Right atrium auricular region (tissue), 2 donors: Measurements from ENCODE around the gene HSD17B13. TPM values are rescaled to one million over a fixed set of nuclear protein-coding genes. Genes with fewer than 3 reads are reported as not detected.
"Not testable (repeated sequence)": the region's sequence is repeated elsewhere in the genome, so short reads cannot be mapped to it uniquely, and the experiment has no call there.

Experiments used
- DNase-seq: peaks from one replicate; pipeline ENCODE4 v3.0.0-alpha.2; 2019; ENCODE audit warnings: low spot score
- H3K27ac ChIP-seq, 2 donors: fragments of 200-600 bp; sonication (generic); 1 replicate in 1 of 2; 2 replicates in 1 of 2; pipeline ENCODE4 v1.5.1; 2016 to 2019
- H3K27me3 ChIP-seq, 2 donors: fragments of 200-600 bp; sonication (generic); one replicate each; pipeline versions ENCODE4 v1.5.1 to v1.6.0; 2017 to 2019
- H3K36me3 ChIP-seq: fragments of 200-600 bp; sonication (generic); one replicate; pipeline ENCODE4 v1.5.1; 2016
- H3K4me1 ChIP-seq, 2 donors: fragments of 200-600 bp; sonication (generic); one replicate each; pipeline versions ENCODE4 v1.5.1 to v1.6.0; 2017 to 2019
- H3K4me3 ChIP-seq, 2 donors: fragments of 200-600 bp; sonication (generic); 1 replicate in 1 of 2; 2 replicates in 1 of 2; pipeline ENCODE4 v1.5.1; 2017 to 2019; ENCODE audit warnings: mild to moderate bottlenecking in 1 of 2, moderate library complexity in 1 of 2
- H3K9me3 ChIP-seq, 2 donors: fragments of 200-600 bp; sonication (generic); one replicate each; pipeline ENCODE4 v1.5.1; 2019
- CTCF ChIP-seq, 2 donors: fragments of 200-600 bp; sonication (generic); IDR thresholded peaks; one replicate each; pipeline ENCODE4 v1.5.1; 2019; ENCODE audit warnings: antibody characterized with exemption in 2 of 2
- total RNA-seq, 2 donors: library from RNA; depleted of rRNA; stranded (reverse); fragments of >200 nt; gene quantifications; one replicate each; pipeline ENCODE4 v1.1.0, GENCODE V29; 2016

The HSD17B13 gene
- total RNA-seq, 2 donors from 2014 or later = not detected

DNA sequence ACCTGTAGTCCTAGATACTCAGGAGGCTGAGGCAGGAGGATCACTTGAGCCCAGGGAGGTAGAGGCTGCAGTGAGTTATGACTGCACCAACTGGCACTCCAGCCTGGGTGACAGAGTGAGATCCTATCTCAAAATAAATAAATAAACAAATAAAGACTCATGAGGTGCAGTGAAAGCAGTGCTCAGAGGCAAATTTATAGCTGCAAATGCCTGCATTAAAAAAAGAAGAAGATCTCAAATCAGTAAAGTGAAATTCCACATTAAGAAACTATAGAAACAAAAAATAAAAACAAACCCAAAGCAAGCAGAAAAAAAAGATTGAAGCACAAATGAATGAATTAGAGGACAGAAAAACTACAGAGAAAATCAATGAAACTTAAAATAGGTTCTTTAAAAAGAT is 22.5 kb upstream of the HSD17B13 start:
- H3K27me3 ChIP-seq = no peaks in the 10 kb centered on the region
- no peak for TF ChIP-seq CTCF (IDR thresholded peaks at IDR 0.05)
- H3K9me3 ChIP-seq = peaks cover 0 to 13% of the 10 kb centered on the region in 2 donors
- H3K36me3 ChIP-seq = peaks cover 9% of the 10 kb centered on the region
- no peak for DNase-seq
- no peak overlapping the region for H3K4me3 ChIP-seq
- H3K27ac ChIP-seq = no peak overlapping the region
- H3K4me1 ChIP-seq = no peaks in the 10 kb centered on the region

- no peak overlapping the region for H3K27ac ChIP-seq
- peaks cover 9% of the 10 kb centered on the region for H3K36me3 ChIP-seq
- peaks cover 0 to 13% of the 10 kb centered on the region in 2 donors for H3K9me3 ChIP-seq
- no peaks in the 10 kb centered on the region for H3K4me1 ChIP-seq
- H3K4me3 ChIP-seq = no peak overlapping the region
- TF ChIP-seq CTCF (IDR thresholded peaks at IDR 0.05) = no peak
- no peaks in the 10 kb centered on the region for H3K27me3 ChIP-seq
- DNase-seq = no peak
Measured at GRCh38 chr4:87342872-87343271, 20.2 kb upstream of the HSD17B13 start.

DNA sequence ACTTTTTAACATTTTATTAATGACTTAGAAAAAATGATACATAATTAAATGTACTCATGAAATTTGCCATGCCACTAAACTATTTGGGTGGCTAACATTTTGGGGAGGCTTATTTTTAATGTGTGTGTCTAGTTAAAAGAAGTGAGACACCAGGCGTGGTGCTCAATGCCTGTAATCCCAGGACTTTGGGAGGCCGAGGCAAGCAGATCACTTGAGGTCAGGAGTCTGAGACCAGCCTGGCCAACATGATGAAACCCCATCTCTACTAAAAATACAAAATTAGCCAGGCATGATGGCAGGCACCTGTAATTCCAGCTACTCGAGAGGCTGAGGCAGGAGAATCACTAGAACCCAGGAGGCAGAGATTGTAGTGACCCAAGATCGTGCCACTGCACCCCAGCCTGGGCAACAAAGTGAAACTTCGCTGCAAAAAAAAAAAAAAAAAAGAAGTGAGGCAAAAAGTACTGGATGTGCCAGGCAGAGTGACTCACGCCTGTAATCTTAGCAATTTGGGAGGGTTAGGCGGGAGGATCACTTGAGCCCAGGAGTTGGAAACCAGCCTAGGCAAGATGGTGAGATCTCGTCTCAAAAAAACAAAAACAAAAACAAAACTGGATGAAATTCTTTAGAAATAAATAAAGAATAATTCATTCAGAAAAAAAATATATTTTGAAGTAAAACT is 19.4 kb upstream of the HSD17B13 start:
- H3K36me3 ChIP-seq, DNase-seq, H3K4me3 ChIP-seq, H3K4me1 ChIP-seq, H3K27me3 ChIP-seq, H3K27ac ChIP-seq: not testable (repeated sequence)
- peaks cover 0 to 13% of the 10 kb centered on the region in 2 donors for H3K9me3 ChIP-seq

DNA sequence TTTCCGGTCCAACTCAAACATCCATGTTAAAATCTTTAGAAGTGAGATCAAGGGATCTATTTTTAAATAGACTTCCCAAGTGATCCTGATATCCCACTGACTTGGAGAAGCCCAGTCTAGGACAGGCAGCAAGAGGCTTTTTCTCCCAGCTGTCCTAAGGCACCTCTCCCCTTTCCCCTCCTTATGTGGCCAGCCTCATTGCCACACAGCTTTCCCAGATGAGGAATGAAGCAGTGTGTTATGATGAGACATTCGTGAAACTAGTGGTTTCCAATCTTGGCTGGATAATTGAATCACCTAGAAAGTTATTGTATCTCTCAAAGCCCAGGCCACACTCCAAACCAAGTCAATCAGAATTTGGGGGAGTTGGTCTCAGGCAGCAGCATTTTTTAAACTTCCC is 16.8 kb upstream of the HSD17B13 start:
- Histone ChIP-seq H3K9me3 (peaks cover 0 to 6% of the 10 kb centered on the region in 2 donors), H3K27ac (no peak overlapping the region), H3K4me1 (no peaks in the 10 kb centered on the region), H3K36me3 (peaks cover 15% of the 10 kb centered on the region), H3K27me3 (no peaks in the 10 kb centered on the region), H3K4me3 (no peak overlapping the region)
- no peak for DNase-seq
- no peak for TF ChIP-seq CTCF (IDR thresholded peaks at IDR 0.05)

DNA sequence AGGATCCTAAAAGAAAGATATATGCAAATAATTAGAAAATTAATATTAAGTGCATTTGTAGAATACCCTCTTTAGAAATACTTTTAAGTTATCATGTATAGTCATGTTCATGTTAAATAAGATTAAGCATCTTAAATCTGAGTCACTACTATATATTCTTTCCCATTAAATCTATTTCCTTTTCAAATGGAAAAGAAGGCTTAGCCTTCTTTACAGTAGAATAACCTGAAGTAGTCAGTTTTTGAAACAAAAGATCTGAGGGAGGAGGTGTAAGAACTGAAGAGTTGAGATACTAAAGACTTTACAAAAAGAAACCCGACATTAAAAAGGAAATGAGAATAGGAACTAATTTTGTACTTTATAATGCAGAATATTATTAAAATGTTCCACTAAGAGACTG is 14.7 kb upstream of the HSD17B13 start:
- Histone ChIP-seq H3K36me3 (peaks cover 22% of the 10 kb centered on the region), H3K9me3 (peaks cover 0 to 24% of the 10 kb centered on the region in 2 donors), H3K4me3 (no peak overlapping the region), H3K27me3 (no peaks in the 10 kb centered on the region), H3K4me1 (no peaks in the 10 kb centered on the region), H3K27ac (no peak overlapping the region)
- TF ChIP-seq CTCF (IDR thresholded peaks at IDR 0.05) = no peak
- DNase-seq = no peak

GRCh38 chr4:87333267-87333666 is 10.6 kb upstream of the HSD17B13 start:
- H3K4me3 ChIP-seq = no peak overlapping the region
- no peak for TF ChIP-seq CTCF (IDR thresholded peaks at IDR 0.05)
- no peaks in the 10 kb centered on the region for H3K4me1 ChIP-seq
- no peak overlapping the region for H3K27ac ChIP-seq
- H3K27me3 ChIP-seq = no peaks in the 10 kb centered on the region
- no peak for DNase-seq
- peaks cover 19% of the 10 kb centered on the region for H3K36me3 ChIP-seq
- peaks cover 0 to 24% of the 10 kb centered on the region in 2 donors for H3K9me3 ChIP-seq
